SU-DHL-6 (cell line): ENCODE data around the gene PLA2G2E.

ENCODE experiments used
- H2AFZ ChIP-seq: fragments of 200-600 bp; sonication (generic); 2 replicates; pipeline ENCODE4 v1.6.1; 2014; ENCODE audit warnings: low read depth, mild to moderate bottlenecking, moderate library complexity, mixed read lengths, antibody characterized with exemption, low read length; ENCODE audit not compliant: severe bottlenecking
- H3F3A ChIP-seq: fragments of 200-600 bp; shearing (Covaris generic); 2 replicates; pipeline ENCODE4 v1.6.0; 2016; ENCODE audit warnings: antibody characterized with exemption, mild to moderate bottlenecking; ENCODE audit not compliant: insufficient read depth
- H3K27ac ChIP-seq: fragments of 200-600 bp; sonication (generic); 2 replicates; pipeline ENCODE4 v1.5.1; 2016; ENCODE audit warnings: low read depth, mild to moderate bottlenecking, low read length, moderate library complexity, mixed read lengths
- H3K27me3 ChIP-seq: fragments of 200-600 bp; sonication (generic), shearing (Covaris generic); 2 replicates; pipeline ENCODE4 v1.6.0; 2014; ENCODE audit warnings: mild to moderate bottlenecking, low read length
- H3K36me3 ChIP-seq: fragments of 200-600 bp; sonication (generic); 2 replicates; pipeline ENCODE4 v1.6.1; 2014; ENCODE audit warnings: mild to moderate bottlenecking, low read length, mixed read lengths
- H3K4me2 ChIP-seq: fragments of 300-600, 200-600 bp; shearing (Covaris generic), sonication (generic); 2 replicates; pipeline ENCODE4 v1.6.0; 2014; ENCODE audit warnings: low read length, low read depth, mild to moderate bottlenecking; ENCODE audit not compliant: poor library complexity, severe bottlenecking
- H3K4me3 ChIP-seq: fragments of 200-600 bp; sonication (generic); 2 replicates; pipeline ENCODE4 v1.5.1; 2014; ENCODE audit warnings: antibody characterized with exemption, low read length, mild to moderate bottlenecking, mixed read lengths; ENCODE audit not compliant: insufficient read depth, poor library complexity, severe bottlenecking
- H3K79me2 ChIP-seq: fragments of 200-600 bp; sonication (generic); 2 replicates; pipeline ENCODE4 v1.6.1; 2014; ENCODE audit warnings: mild to moderate bottlenecking, low read length, moderate library complexity; ENCODE audit not compliant: insufficient read depth
- H3K9ac ChIP-seq: fragments of 200-600 bp; sonication (generic); 2 replicates; pipeline ENCODE4 v1.7.0; 2014; ENCODE audit warnings: mild to moderate bottlenecking, low read length
- H3K9me2 ChIP-seq: fragments of 200-600 bp; sonication (generic); replicated peaks from 2 replicates; pipeline ENCODE4 v1.6.1; 2014; ENCODE audit warnings: low read length; ENCODE audit not compliant: insufficient read depth
- H3K9me3 ChIP-seq: fragments of 200-600 bp; sonication (generic); 2 replicates; pipeline ENCODE4 v1.6.1; 2014; ENCODE audit warnings: low read length, mixed read lengths; ENCODE audit not compliant: insufficient read depth
- H4K20me1 ChIP-seq: fragments of 200-600 bp; sonication (generic); 2 replicates; pipeline ENCODE4 v1.6.1; 2014; ENCODE audit warnings: low read depth, mild to moderate bottlenecking, antibody characterized with exemption, low read length, moderate library complexity, mixed read lengths
- CTCF ChIP-seq: fragments of 200-600 bp; sonication (generic); IDR thresholded peaks from one replicate; pipeline ENCODE4 v1.5.1; 2017; ENCODE audit warnings: antibody characterized with exemption, mild to moderate bottlenecking, low read length, moderate library complexity; ENCODE audit not compliant: insufficient read depth, poor library complexity, severe bottlenecking
- EZH2phosphoT487 ChIP-seq: fragments of 200-600 bp; sonication (generic), shearing (Covaris generic); conservative IDR thresholded peaks from 2 replicates; pipeline ENCODE4 v1.6.1; 2018; ENCODE audit warnings: mild to moderate bottlenecking, antibody characterized with exemption, low read length, moderate library complexity, mixed read lengths

PLA2G2E gene

GRCh38 chr1:19940486-19941205 is 17.2 kb upstream of the PLA2G2E start:
- Histone ChIP-seq H3K4me2 (no peak overlapping the region), H3K9ac (no peak overlapping the region), H3F3A (no peaks in the 10 kb centered on the region), H3K27me3 (no peaks in the 10 kb centered on the region), H2AFZ (no peak overlapping the region), H4K20me1 (no peaks in the 10 kb centered on the region), H3K36me3 (no peaks in the 10 kb centered on the region), H3K9me3 (no peaks in the 10 kb centered on the region), H3K27ac (no peak overlapping the region), H3K4me3 (no peak overlapping the region), H3K9me2 (no peaks in the 10 kb centered on the region), H3K79me2 (no peaks in the 10 kb centered on the region)
- TF ChIP-seq CTCF (no peak), EZH2phosphoT487 (no peak)

- Histone ChIP-seq H2AFZ (no peak overlapping the region), H3K36me3 (no peaks in the 10 kb centered on the region), H3K4me3 (no peak overlapping the region), H3K27ac (no peak overlapping the region), H3K9me3 (no peaks in the 10 kb centered on the region), H3K27me3 (no peaks in the 10 kb centered on the region), H3K9me2 (no peaks in the 10 kb centered on the region), H4K20me1 (no peaks in the 10 kb centered on the region), H3K4me2 (no peak overlapping the region), H3K9ac (no peak overlapping the region), H3F3A (no peaks in the 10 kb centered on the region), H3K79me2 (no peaks in the 10 kb centered on the region)
- TF ChIP-seq CTCF (no peak), EZH2phosphoT487 (no peak)
Measured at GRCh38 chr1:19938472-19938871, 15.1 kb upstream of the PLA2G2E start.

GRCh38 chr1:19936061-19936750 is 12.8 kb upstream of the PLA2G2E start:
- Histone ChIP-seq H3K4me2 (no peak overlapping the region), H3K27me3 (no peaks in the 10 kb centered on the region), H3K27ac (no peak overlapping the region), H3K36me3 (no peaks in the 10 kb centered on the region), H3K9me2 (no peaks in the 10 kb centered on the region), H3K9me3 (peaks cover 9% of the 10 kb centered on the region), H3K79me2 (no peaks in the 10 kb centered on the region), H3K9ac (no peak overlapping the region), H2AFZ (no peak overlapping the region), H4K20me1 (no peaks in the 10 kb centered on the region), H3K4me3 (no peak overlapping the region), H3F3A (no peaks in the 10 kb centered on the region)
- TF ChIP-seq CTCF (no peak), EZH2phosphoT487 (no peak)
